BE2C (cell line): ENCODE results near the gene PXT1.

Experiments used
- DNase-seq: peaks from one replicate; pipeline ENCODE4 v3.0.0-alpha.2; 2020
- H3K27me3 ChIP-seq: fragments of 250-450 bp; sonication (Bioruptor Pico); 2 replicates; pipeline ENCODE4 v1.5.1; 2020; ENCODE audit warnings: mild to moderate bottlenecking
- H3K36me3 ChIP-seq: fragments of 250-450 bp; sonication (Bioruptor Pico); 2 replicates; pipeline ENCODE4 v1.5.1; 2020; ENCODE audit warnings: mild to moderate bottlenecking
- H3K4me1 ChIP-seq: fragments of 250-450 bp; sonication (Bioruptor Pico); 2 replicates; pipeline ENCODE4 v1.5.1; 2020
- H3K4me3 ChIP-seq: 2 replicates; pipeline ENCODE4 v1.5.1; 2011; ENCODE audit warnings: low read depth, low read length
- H3K9me3 ChIP-seq: fragments of 250-450 bp; sonication (Bioruptor Pico); 2 replicates; pipeline ENCODE4 v1.5.1; 2020
- TF ChIP-seq, protein P1 (sequence below): IDR thresholded peaks from 2 replicates; pipeline ENCODE4 v1.5.1; 2012; ENCODE audit warnings: mild to moderate bottlenecking, low read depth, low read length

Gene PXT1

DNA sequence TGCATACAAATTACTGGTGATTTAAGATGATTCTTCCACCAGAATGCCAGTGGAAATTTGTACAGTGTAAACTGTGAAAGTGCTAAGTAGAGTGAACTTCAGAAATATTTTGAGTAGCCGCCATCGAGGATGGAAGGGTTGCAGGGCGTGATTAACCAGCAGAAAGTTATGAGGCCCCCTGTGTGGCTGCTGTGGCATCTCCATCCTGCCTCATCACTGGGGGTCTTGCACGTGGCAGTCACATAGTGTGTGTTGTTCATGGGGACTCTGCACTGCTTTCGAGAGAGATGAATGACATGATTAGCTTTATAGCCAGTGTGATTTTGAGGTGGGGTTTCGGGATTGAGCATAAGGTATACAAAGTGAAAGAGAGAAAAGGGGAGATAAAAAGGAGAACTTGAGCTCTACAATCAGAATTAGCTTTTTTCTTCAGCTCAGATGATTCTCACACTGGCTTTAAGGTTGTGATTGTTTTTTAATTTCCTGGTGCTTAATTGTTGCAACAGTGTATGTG is 26.6 kb upstream of the PXT1 start:
- H3K4me3 ChIP-seq, result no peak overlapping the region
- no peak for DNase-seq
- H3K4me1 ChIP-seq, result peaks cover 3% of the 10 kb centered on the region; the same call in 1 of the 2 replicates
- H3K36me3 ChIP-seq, result peaks cover 27% of the 10 kb centered on the region
- TF ChIP-seq, protein P1, sequence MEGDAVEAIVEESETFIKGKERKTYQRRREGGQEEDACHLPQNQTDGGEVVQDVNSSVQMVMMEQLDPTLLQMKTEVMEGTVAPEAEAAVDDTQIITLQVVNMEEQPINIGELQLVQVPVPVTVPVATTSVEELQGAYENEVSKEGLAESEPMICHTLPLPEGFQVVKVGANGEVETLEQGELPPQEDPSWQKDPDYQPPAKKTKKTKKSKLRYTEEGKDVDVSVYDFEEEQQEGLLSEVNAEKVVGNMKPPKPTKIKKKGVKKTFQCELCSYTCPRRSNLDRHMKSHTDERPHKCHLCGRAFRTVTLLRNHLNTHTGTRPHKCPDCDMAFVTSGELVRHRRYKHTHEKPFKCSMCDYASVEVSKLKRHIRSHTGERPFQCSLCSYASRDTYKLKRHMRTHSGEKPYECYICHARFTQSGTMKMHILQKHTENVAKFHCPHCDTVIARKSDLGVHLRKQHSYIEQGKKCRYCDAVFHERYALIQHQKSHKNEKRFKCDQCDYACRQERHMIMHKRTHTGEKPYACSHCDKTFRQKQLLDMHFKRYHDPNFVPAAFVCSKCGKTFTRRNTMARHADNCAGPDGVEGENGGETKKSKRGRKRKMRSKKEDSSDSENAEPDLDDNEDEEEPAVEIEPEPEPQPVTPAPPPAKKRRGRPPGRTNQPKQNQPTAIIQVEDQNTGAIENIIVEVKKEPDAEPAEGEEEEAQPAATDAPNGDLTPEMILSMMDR, result no peak
- no peaks in the 10 kb centered on the region for H3K27me3 ChIP-seq
- no peaks in the 10 kb centered on the region for H3K9me3 ChIP-seq

DNA sequence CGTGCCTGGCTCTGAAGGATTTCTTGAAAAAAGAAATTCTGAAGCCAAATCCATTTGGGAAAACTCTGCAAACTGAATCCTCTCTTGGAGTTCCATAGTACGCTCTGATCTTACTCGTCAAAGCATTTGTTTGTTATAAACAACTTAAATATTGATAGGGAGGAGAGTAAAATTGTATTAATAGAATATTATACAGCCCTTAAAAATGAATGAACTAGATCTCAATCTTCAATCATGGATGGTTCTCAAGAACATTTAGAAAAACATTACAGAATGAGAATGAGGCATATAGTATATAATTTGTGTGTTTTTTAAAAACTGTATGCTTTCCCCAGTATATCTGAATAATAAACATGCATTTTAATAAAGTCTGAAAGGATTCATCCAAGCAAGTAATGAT is 25.0 kb upstream of the PXT1 start:
- peaks cover 3% of the 10 kb centered on the region; the same call in 1 of the 2 replicates for H3K4me1 ChIP-seq

DNA sequence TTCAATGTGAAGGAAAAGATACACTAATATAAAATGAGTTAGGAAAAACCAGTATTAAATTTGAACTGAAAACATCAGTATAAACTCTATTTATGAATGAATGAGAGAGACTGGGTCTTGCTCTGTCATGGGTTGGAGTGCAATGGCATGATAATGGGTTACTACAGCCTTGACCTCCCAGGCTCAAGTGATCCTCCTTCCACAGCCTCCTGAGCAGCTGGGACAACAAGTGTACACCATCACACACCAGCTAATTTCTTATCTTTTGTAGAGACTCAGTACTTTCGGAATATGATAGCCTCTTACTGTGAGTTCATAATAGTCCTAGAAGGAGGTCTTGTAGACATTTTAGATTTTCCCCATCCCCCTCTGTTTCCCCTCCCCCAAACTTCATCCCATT is 21.6 kb upstream of the PXT1 start:
- H3K36me3 ChIP-seq, result no peaks in the 10 kb centered on the region
- H3K4me1 ChIP-seq, result peaks cover 3% of the 10 kb centered on the region; the same call in 1 of the 2 replicates
- TF ChIP-seq, protein P1, result no peak
- no peaks in the 10 kb centered on the region for H3K27me3 ChIP-seq
- H3K9me3 ChIP-seq, result no peaks in the 10 kb centered on the region
- no peak overlapping the region for H3K4me3 ChIP-seq
- no peak for DNase-seq

More for the DNA sequence above, 25.0 kb upstream of the PXT1 start:
- H3K36me3 ChIP-seq, result peaks cover 20% of the 10 kb centered on the region
- no peak overlapping the region for H3K4me3 ChIP-seq
- no peak for DNase-seq
- no peaks in the 10 kb centered on the region for H3K9me3 ChIP-seq
- TF ChIP-seq, protein P1, result no peak
- H3K27me3 ChIP-seq, result no peaks in the 10 kb centered on the region

DNA sequence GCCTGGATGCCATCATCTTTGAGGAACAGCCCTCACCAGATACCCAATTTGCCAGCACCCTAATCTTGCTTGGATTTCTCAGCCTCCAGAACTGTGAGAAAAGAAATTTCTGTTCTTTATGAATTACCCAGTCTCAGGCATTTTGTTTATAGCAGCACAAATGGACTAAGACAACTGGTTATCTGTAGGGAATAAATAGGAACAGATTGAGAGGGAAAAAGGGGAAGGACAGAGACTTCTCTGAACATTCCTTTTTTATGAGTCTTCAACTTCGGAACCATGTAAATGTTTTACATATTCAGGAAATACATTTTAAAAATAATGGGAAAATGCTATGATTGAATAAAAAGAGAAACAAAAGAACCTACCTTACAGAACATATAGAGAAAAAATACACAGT is 21.0 kb upstream of the PXT1 start:
- H3K27me3 ChIP-seq, result no peaks in the 10 kb centered on the region
- no peaks in the 10 kb centered on the region for H3K9me3 ChIP-seq
- no peaks in the 10 kb centered on the region for H3K36me3 ChIP-seq
- no peaks in the 10 kb centered on the region; the same call in 1 of the 2 replicates for H3K4me1 ChIP-seq
- no peak overlapping the region for H3K4me3 ChIP-seq
- TF ChIP-seq, protein P1, result no peak
- DNase-seq, result no peak

DNA sequence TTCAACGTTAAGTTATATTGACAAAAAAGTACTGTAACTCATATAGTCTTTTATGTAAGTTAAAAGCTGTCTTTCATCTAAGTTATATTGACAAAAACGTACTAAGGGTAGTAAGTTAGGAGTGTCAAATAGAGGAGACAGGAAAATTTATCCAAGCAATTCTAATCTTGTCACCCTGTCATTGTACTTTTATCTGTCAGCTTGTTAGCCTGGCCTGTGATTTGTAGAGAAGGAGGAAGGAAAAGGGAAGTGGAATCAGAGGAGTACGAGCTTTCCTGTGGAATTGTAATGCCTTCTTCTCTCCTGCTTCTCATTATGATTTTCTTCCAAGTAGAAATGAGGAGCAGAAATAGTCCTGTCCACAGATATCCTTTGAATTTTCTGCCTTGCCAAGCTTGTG is 19.0 kb upstream of the PXT1 start:
- TF ChIP-seq, protein P1, result no peak
- no peaks in the 10 kb centered on the region for H3K4me1 ChIP-seq
- DNase-seq, result no peak

DNA sequence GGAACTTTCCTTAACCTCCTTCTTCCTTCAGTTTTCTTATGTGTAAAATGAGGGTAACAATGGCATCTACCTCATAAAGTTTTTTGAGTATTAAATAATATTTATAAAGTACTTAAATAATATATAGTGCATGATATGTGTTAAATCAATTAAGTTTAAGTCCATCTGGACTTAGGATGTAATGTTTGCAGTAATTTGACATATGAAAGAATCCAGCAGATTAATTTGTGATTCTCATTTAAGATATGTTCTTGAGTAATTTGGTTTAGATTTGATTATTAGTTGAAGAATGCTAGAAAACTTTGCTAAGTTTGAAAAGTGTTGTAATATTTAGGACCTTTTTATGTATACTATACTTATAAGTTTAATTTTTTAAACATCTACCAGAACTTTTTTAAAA is 18.3 kb upstream of the PXT1 start:
- Histone ChIP-seq H3K27me3 (no peaks in the 10 kb centered on the region), H3K36me3 (no peaks in the 10 kb centered on the region), H3K4me3 (no peak overlapping the region), H3K9me3 (no peaks in the 10 kb centered on the region), H3K4me1 (no peaks in the 10 kb centered on the region)
- no peak for DNase-seq
- TF ChIP-seq, protein P1, result no peak

More for the DNA sequence above, 19.0 kb upstream of the PXT1 start:
- Histone ChIP-seq H3K4me3 (no peak overlapping the region), H3K9me3 (no peaks in the 10 kb centered on the region), H3K27me3 (no peaks in the 10 kb centered on the region), H3K36me3 (no peaks in the 10 kb centered on the region)
